Spinal cord (tissue), 10 donors: ENCODE results near the gene SMCO4. TPM values are rescaled to one million over a fixed set of nuclear protein-coding genes. Genes with fewer than 3 reads are reported as not detected.
A peak's percentile ranks its signal among the peaks of the same experiment; 100 is the strongest.

ENCODE experiments used
- DNase-seq, 6 donors: peaks; one replicate each; pipeline versions ENCODE4 v3.0.0 to v3.0.0-alpha.2; 2013 to 2015; ENCODE audit warnings: low spot score in 6 of 6, low read depth in 4 of 6
- H3K27ac ChIP-seq: one replicate; pipeline ENCODE4 v1.5.1; 2013; ENCODE audit warnings: low read depth, low read length, control low read depth
- H3K27me3 ChIP-seq: one replicate; pipeline ENCODE4 v1.6.1; 2013; ENCODE audit warnings: low read length; ENCODE audit not compliant: control insufficient read depth, insufficient read depth
- H3K36me3 ChIP-seq: one replicate; pipeline ENCODE4 v1.6.1; 2013; ENCODE audit warnings: low read length; ENCODE audit not compliant: control insufficient read depth, insufficient read depth
- H3K4me1 ChIP-seq: one replicate; pipeline ENCODE4 v1.6.1; 2013; ENCODE audit warnings: low read length; ENCODE audit not compliant: control insufficient read depth, insufficient read depth
- H3K4me3 ChIP-seq: one replicate; pipeline ENCODE4 v1.5.1; 2013; ENCODE audit warnings: low read depth, low read length, control low read depth
- H3K9me3 ChIP-seq: one replicate; pipeline ENCODE4 v1.6.1; 2013; ENCODE audit warnings: low read length; ENCODE audit not compliant: control insufficient read depth, insufficient read depth
- WGBS: methylation state at CpG from one replicate; pipeline ENCODE4 v1.1.5; 2013; ENCODE audit warnings: missing lambda C conversion rate; ENCODE audit not compliant: insufficient coverage; 5-methylcytosine and 5-hydroxymethylcytosine counted together
- polyA plus RNA-seq, 2 donors: library from polyadenylated mRNA; unstranded; fragments of 120-200 nt; gene quantifications; one replicate each; pipeline ENCODE4 v1.2.1, GENCODE V29; 2013; ENCODE audit not compliant: insufficient read length in 2 of 2
- total RNA-seq, 2 donors: library from RNA; depleted of rRNA in 1 of 2; stranded (reverse); fragments of 120-200 nt in 1 of 2; fragments of >200 nt in 1 of 2; gene quantifications; one replicate each; pipeline versions ENCODE4 v1.2.3 to v1.2.4, GENCODE V29; 2013 to 2014
- donor health status: healthy.

The SMCO4 gene
- total and polyA plus RNA-seq, 4 donors = 9.5 to 19.3 (median 15.7) TPM

DNA sequence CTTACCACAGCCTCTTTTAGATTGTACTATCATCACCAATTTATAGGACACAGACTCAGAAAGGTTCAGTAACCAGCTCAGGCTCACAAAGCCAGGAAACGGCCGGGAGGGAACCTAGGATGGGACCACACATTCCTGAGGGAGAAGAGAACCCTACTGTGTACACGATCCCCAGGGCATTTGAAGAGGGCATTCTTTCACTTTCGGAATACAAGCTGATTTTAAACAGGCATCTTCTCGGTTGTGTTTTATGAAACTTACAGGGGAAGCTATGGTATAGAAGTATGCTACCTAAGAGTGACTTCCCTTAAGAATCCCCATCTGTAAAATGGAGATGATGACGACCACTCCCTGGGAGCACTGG lies 19.0 kb downstream of the SMCO4 start:
- Histone ChIP-seq H3K4me1 (peaks cover 13% of the 10 kb centered on the region), H3K36me3 (no peaks in the 10 kb centered on the region), H3K9me3 (no peaks in the 10 kb centered on the region), H3K27me3 (no peaks in the 10 kb centered on the region), H3K27ac (no peak overlapping the region), H3K4me3 (no peak overlapping the region)
- DNase-seq = no peak
- WGBS = 85% methylated on average over 2 of the region's 6 CpGs

DNA sequence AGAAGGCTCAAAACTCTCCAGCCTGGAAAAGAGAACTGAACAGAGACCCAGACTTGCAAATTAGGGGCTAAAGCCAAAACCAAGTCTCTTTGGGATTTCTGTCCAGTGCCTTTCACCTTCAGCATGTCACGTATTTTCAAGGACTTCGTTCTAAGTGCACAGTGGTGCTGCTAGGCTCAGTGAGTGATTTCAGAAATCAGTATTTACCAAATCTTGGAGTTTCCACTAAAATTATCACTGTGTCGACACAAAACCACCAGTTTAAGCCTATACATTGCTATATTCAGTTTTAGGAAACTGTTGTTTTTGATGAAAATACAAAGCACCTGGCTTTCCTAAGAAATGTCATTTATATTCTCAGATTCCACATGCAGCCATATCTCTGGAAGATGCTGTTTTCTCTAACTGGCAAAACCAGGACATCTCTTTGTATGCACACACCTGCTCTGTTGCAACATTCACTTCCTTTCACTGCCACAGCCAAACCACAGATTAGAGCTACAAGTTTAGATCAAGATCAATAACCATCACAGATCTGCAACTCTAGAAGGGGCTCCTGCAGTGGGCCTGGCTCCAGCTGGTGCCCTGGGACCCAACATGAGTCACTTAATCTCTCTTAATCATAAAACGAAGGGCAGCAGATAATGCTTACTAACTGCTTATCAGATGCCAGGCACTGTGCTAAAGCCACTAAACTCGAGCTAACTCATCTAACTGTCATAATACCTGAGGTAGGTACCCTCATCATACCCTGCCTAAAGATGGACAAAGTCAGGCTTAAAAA lies 22.3 kb downstream of the SMCO4 start:
- H3K36me3 ChIP-seq = no peaks in the 10 kb centered on the region
- H3K9me3 ChIP-seq = no peaks in the 10 kb centered on the region
- H3K4me1 ChIP-seq = peaks cover 8% of the 10 kb centered on the region
- no peak overlapping the region for H3K4me3 ChIP-seq
- no peak overlapping the region for H3K27ac ChIP-seq
- 83% methylated on average over 2 of the region's 5 CpGs for WGBS
- no peaks in the 10 kb centered on the region for H3K27me3 ChIP-seq
- no peak for DNase-seq

DNA sequence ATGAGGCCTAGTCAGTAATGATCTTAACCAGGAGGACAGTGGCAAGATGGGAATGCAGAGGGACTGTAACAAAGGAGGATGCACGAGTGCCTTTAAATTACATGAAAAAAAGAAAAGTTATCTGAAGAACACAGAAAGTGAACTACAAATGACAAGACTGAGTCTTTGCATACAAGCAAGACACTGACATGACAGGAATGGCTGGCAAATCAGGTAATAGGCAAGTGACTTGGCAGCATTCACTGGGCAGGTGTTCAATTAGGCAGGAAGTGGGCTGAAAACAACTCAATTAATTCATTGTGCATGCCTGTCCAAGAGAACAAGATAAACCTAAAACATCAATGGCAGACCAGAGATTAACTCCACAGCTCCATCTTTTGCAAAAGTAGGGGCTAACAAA lies 24.0 kb downstream of the SMCO4 start:
- DNase-seq = peak in 2 of 6 donors; percentile 32 to 66
- Histone ChIP-seq H3K36me3 (no peaks in the 10 kb centered on the region), H3K4me3 (no peak overlapping the region), H3K27me3 (no peaks in the 10 kb centered on the region), H3K27ac (no peak overlapping the region), H3K9me3 (no peaks in the 10 kb centered on the region), H3K4me1 (peaks cover 9% of the 10 kb centered on the region)
- WGBS = 33% methylated on average over 1 of the region's 1 CpG

DNA sequence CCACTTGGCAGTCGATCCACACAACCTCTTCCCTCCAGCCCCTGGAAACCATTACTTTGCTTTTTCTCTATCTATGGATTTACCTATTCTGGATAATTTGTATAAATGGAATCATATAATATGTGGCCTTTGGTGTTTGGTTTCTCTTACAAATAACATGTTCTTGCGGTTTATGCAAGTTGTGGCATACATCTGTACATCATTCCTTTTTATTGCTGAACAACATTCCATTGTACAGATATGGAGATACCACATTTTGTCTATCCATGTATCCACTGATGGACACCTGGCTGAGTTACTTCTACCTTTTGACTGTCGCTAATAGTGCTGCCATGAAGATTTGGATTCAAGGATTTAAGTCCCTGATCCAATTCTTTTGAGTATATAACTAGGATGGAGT lies 25.1 kb downstream of the SMCO4 start:
- H3K36me3 ChIP-seq = no peaks in the 10 kb centered on the region
- H3K9me3 ChIP-seq = no peaks in the 10 kb centered on the region
- H3K27ac ChIP-seq = no peak overlapping the region
- no peaks in the 10 kb centered on the region for H3K27me3 ChIP-seq
- no peak overlapping the region for H3K4me3 ChIP-seq
- H3K4me1 ChIP-seq = peaks cover 9% of the 10 kb centered on the region
- DNase-seq = no peak
- no CpG with 5 or more reads among the region's 3 CpGs for WGBS

DNA sequence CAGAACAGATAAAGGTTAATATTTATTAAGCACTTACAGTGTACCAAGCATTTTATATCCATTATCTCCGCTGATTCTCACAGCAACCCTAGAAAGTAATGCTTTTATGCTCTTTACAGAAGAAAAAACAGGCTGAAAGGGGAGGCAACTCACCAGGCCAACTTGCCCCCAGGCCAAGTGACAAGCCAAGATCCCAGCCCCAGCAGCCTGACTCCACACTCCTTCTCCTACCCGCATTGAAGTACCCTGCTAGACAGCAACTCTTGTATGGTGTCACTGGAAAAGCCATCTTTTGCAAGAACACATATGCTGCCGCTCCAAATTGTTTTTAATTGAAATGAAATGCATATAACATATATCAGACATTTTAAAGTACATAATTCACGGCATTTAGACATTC lies 25.6 kb downstream of the SMCO4 start:
- no peaks in the 10 kb centered on the region for H3K27me3 ChIP-seq
- 81% methylated on average over 2 of the region's 4 CpGs for WGBS
- no peaks in the 10 kb centered on the region for H3K9me3 ChIP-seq
- DNase-seq = no peak
- H3K27ac ChIP-seq = no peak overlapping the region
- H3K36me3 ChIP-seq = no peaks in the 10 kb centered on the region
- no peak overlapping the region for H3K4me3 ChIP-seq
- H3K4me1 ChIP-seq = peaks cover 9% of the 10 kb centered on the region

DNA sequence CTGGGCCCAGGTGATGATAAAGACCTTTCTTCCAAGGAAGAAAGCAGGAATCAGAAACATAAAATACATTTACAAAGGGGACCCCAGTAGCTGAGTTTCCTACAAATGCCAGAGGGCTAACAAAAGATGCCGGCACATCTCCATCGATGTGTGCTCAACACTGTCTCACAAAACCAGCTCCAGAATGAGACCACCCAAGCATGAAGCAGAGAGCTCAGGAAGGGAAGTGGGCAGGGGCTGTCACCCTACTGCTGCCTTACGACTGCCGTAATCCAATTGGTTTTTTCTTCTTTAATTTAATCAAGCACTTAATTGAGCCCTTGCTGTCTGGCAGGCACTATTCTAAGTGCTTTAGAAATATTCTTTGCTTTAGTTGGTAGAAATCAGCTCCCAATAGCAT lies 26.1 kb downstream of the SMCO4 start:
- WGBS = 48% methylated on average over 2 of the region's 4 CpGs
- no peak overlapping the region for H3K4me3 ChIP-seq
- peaks cover 9% of the 10 kb centered on the region for H3K4me1 ChIP-seq
- no peaks in the 10 kb centered on the region for H3K9me3 ChIP-seq
- DNase-seq = peak in 1 of 6 donors; percentile 20
- H3K27ac ChIP-seq = no peak overlapping the region
- H3K27me3 ChIP-seq = no peaks in the 10 kb centered on the region
- no peaks in the 10 kb centered on the region for H3K36me3 ChIP-seq

DNA sequence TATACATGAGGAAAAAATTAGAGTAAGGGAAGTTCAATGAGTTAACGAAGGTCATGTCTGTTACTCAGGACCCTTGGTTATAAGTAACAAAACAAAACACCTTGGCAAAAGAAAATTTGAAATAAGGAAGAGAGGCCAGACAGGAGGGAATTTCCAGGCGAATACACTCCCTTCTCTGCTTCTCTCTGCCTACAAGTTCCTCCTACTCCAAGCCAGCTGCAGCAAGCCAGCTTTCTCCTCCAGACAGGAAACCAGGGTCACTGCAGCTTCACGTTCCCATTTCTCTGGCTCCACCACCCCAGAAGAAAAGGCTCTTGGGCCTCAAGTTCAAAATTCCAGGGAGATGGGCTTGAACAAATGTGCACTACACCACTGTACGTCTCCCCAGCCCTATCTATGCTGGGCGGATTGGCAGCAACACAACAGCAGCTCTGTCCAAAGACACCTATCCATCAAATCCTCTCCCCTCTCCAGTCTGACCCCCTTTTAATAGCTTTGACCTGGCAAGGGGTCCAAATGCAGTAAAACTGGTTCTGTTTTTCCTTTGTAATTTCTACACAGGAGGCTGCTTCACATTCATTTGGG lies 27.7 kb downstream of the SMCO4 start:
- DNase-seq = peak in 1 of 6 donors; percentile 71
- H3K27ac ChIP-seq = no peak overlapping the region
- no peaks in the 10 kb centered on the region for H3K36me3 ChIP-seq
- no peaks in the 10 kb centered on the region for H3K9me3 ChIP-seq
- H3K4me1 ChIP-seq = peaks cover 9% of the 10 kb centered on the region
- 42% methylated on average over 4 of the region's 5 CpGs for WGBS
- H3K27me3 ChIP-seq = no peaks in the 10 kb centered on the region
- no peak overlapping the region for H3K4me3 ChIP-seq

DNA sequence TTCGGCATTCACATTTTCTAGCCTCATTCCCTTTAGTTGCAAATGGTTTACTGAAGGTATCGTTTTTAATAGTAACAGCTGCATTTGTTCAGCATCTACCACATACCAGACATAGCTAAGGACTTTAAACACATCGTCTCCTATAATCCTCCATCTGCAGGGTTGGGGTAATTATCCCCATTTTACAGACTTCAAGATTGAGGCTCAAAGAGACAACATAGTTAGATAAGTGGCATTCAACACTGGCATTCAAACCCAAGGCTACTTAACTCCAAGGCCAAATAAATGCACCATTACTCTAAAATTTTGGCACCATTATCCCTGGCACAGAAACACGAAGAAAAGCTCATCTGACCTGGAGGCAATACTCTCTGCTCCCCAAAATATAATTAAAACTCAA lies 28.5 kb downstream of the SMCO4 start:
- Histone ChIP-seq H3K27ac (no peak overlapping the region), H3K27me3 (no peaks in the 10 kb centered on the region), H3K4me1 (peaks cover 9% of the 10 kb centered on the region), H3K9me3 (no peaks in the 10 kb centered on the region), H3K36me3 (no peaks in the 10 kb centered on the region), H3K4me3 (no peak overlapping the region)
- no peak for DNase-seq
- WGBS = no CpG with 5 or more reads among the region's 4 CpGs

DNA sequence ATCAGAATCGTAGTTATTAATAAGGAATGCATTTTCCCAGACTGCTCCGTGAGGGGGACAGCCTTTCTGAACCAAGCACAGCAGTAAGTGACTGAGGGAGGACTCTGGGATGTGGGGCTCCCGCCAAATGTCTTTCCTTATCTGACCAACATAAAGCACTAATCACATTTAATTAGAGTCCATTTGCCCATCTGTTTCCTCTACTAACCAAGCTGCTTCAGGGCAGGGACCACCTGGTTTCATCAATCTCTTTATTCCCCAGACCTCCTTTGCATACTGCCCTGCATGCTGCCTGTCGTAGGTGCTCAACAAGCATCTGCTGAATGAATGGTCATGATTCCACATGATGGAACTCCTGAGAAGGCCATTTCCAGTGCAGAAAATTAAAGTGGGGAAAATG lies 29.4 kb downstream of the SMCO4 start:
- WGBS = 50% methylated on average over 1 of the region's 4 CpGs
- H3K27me3 ChIP-seq = no peaks in the 10 kb centered on the region
- H3K4me1 ChIP-seq = peaks cover 9% of the 10 kb centered on the region
- no peaks in the 10 kb centered on the region for H3K9me3 ChIP-seq
- H3K36me3 ChIP-seq = no peaks in the 10 kb centered on the region
- H3K4me3 ChIP-seq = no peak overlapping the region
- H3K27ac ChIP-seq = no peak overlapping the region
- peak in 2 of 6 donors; percentile 22 to 57 for DNase-seq
